ENCODE data around the gene TPCN2.

The TPCN2 gene

GRCh38 chr11:69002110-69002569, 46.6 kb upstream of the TPCN2 start:
- no peak overlapping the region for H3K4me3 ChIP-seq (ENCODE audit: low read depth, low read length)
- no peak for TF ChIP-seq CTCF (IDR thresholded peaks at IDR 0.05; ENCODE audit: low read depth, low read length, missing control alignments)
- no peak for DNase-seq (ENCODE audit: low read depth)

GRCh38 chr11:69002570-69003231, 46.0 kb upstream of the TPCN2 start:
- no peak for TF ChIP-seq CTCF (IDR thresholded peaks at IDR 0.05; ENCODE audit: low read depth, low read length, missing control alignments)
- no peak for DNase-seq (ENCODE audit: low read depth)

GRCh38 chr11:69003301-69003865, 45.3 kb upstream of the TPCN2 start:
- no peak overlapping the region for H3K4me3 ChIP-seq (ENCODE audit: low read depth, low read length)
- TF ChIP-seq CTCF (IDR thresholded peaks at IDR 0.05; ENCODE audit: low read depth, low read length, missing control alignments): no peak
- no peak for DNase-seq (ENCODE audit: low read depth)

More at GRCh38 chr11:69002570-69003231, 46.0 kb upstream of the TPCN2 start:
- no peak overlapping the region for H3K4me3 ChIP-seq (ENCODE audit: low read depth, low read length)

- no peak for TF ChIP-seq CTCF (IDR thresholded peaks at IDR 0.05; ENCODE audit: low read depth, low read length, missing control alignments)
- DNase-seq (ENCODE audit: low read depth): no peak
- H3K4me3 ChIP-seq (ENCODE audit: low read depth, low read length): no peak overlapping the region
These were observed 44.8 kb upstream of the TPCN2 start for GRCh38 chr11:69003866-69004367.

- no peak for DNase-seq (ENCODE audit: low read depth)
- TF ChIP-seq CTCF (IDR thresholded peaks at IDR 0.05; ENCODE audit: low read depth, low read length, missing control alignments): no peak
These were observed 44.1 kb upstream of the TPCN2 start for GRCh38 chr11:69004411-69005182.

GRCh38 chr11:69005183-69005630, 43.5 kb upstream of the TPCN2 start:
- DNase-seq (ENCODE audit: low read depth): no peak
- TF ChIP-seq CTCF (IDR thresholded peaks at IDR 0.05; ENCODE audit: low read depth, low read length, missing control alignments): no peak
- no peak overlapping the region for H3K4me3 ChIP-seq (ENCODE audit: low read depth, low read length)

More at GRCh38 chr11:69004411-69005182, 44.1 kb upstream of the TPCN2 start:
- H3K4me3 ChIP-seq (ENCODE audit: low read depth, low read length): no peak overlapping the region
